Non-pigmented ciliary epithelial cell (primary cell): ENCODE results near the gene GPR132.
"Not testable (repeated sequence)": the region's sequence is repeated elsewhere in the genome, so short reads cannot be mapped to it uniquely, and the experiment has no call there.

ENCODE experiments used
- DNase-seq: peaks from one replicate; pipeline ENCODE4 v3.0.0-alpha.2; 2010; ENCODE audit warnings: low read depth

Gene GPR132

DNA sequence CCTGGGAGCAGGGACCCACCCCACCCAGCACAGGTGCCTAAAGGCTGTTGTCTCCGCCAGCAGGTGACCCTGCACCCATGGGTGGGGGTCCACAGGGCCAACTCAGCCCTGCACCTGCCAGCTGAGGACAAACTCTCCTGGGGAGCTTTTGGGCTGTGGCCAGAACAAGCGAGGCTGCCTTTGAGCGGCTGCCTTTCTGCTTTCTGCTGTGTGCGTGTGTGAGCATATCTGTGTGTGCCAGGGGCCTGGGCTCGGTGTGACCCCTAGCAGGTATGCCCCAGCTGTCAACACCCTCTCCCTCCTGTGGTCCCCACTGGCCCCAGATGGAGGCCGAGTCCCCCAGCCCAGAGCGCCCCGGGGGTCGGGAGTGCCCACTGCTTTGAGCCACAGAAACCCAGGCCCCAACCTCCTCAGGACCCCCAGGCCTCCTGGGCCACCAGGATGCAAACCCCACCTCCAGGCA, 25.9 kb upstream of the GPR132 start:
- DNase-seq, result no peak

DNA sequence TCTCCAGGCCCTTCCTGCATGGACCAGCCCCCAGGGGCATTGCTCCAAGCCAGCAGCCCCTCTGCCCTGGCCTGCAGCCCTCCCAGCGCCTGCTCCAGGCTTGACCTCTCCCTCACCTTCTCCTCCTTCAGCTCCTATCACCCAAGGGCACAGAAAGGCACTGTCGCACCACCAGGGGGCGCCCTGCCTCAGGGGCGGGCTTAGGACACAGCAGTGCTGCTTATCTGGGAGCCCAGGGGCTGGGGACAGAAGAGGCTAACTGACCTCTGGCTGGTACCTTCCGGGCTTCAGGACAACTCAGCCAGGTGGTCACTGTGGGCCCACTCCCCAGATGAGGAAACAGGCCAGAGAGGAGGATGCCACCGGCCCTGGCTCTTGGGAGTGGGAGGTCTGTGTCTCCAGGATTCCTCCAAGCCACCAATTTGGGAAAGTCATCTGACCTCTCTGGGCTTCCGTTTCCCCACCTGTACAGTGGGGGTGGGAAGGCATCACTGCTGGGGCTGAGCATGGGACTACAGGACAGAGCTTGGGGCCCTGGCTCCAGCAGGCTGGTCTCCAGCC, 25.3 kb upstream of the GPR132 start:
- DNase-seq, result no peak

DNA sequence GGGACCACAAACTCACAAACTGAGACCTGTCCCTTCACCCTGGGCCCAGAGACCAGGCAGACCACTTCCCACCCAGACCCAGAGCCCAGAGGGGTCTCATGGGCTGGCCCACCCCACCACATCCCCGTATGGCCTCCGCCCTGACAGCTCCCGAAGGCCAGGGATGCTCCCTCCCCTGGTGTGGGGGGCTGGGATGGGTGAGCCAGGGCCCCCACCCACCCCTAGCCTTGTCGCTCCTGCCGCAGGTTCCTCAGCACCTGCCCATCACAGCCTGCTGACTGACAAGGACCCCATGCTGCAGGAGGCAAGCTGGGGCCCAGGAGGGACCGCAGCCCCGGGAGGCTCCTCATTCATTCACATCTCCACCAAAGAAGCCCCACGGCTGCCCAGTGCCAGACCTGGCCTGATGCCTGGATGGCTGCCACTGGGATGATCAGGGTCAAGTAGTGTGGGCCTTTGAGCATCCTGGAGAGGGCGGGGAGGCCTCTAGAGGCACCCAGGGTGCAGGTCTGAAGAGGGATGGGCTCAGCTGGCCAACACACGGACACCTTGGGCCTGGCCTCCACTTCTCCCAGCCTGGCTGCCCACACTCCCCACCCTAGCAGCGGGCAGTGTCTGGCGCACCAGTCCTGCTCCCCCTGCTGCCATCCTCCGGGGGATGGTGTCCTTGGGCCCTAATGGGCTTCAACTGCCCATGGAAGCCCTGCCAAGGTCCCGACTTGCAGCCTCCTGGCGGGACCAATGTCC, 24.7 kb upstream of the GPR132 start:
- no peak for DNase-seq

DNA sequence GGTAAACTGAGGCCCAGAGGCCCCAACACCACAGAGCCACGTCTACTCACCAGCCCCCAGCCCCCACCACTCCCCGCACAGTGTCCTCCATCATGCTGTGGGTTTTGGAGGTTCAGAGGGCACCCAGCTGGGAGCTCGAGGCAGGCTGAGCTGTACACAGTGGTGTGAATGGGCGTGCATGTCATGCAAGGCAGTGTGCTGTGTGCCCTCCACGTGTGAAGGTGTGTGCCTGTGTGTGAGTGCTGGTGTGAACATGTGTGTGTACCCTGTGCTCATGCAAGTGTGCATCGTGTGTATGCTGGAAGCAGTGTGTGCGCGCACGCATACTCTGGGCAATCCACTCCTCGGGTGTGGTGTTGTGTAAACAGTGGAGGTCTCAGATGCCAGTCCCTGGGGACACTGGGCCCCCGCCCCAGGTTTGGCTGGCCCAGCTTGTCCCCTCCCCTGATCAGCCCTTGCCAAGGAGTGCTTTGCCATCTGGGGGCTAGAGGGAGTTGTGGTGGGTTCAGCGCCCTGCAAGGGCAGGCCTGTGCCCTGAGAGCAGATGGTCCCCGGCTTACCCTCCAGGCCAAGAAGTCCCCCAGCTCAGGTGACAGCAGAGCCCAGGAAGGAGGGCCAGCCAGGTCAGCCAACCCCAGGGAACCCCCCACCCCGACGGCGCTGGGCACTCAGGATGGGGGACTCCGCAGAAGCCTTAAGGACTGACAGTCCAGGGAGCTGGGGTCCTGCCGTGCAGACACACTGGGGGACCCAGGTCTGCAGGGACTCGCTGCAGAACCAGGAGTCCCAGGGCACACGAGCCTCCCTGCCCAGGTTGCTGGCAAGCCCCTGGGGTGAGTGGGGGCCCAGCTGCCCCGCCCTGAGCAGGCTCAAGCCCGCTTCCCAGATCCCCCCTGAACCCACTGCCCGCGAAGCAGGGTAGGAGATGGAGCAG, 23.8 kb upstream of the GPR132 start:
- no peak for DNase-seq

DNA sequence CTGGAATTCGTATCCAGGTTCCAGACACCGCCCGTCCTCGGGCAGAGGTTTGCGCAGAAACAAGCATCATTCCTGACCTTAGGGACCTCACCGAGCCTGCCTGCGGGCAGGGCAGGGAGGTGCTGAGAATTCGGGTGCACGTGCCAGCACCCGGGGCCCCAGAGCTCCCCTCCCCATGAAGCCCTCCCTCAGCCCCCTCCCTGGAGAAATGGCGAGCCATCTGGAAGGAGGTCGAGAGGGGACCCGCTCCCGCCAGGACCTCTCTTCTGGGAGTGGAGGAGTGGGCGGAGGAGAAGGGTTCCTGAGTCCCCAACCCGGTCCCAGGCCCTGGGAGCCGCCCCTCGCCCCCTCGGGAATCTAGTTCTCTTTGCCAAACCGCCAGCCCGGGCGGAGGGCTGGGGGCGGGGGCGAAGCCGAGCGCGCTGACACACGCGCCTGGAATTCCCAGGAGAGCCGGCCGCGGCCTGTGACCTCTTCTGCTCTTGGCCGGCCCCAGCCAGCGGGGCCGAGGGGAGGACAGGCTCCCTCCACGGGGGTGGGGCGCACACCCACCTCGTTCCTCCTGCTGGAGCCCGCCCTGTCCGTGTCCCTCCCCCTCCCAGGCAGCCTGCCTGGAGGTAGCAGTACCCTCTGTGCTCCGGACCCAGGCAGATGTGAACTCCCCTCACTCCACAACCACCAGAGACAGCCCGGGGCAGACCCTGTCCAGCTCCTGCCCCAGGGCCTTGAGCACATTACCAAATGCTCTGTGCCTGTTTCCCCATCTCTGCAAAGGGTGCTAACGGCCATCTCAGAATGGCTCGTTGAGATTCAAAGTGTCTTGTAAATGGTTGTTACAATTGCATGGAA, 23.0 kb upstream of the GPR132 start:
- no peak for DNase-seq

- no peak for DNase-seq
Observed at GRCh38 chr14:105087308-105087962, 22.2 kb upstream of the GPR132 start.

DNA sequence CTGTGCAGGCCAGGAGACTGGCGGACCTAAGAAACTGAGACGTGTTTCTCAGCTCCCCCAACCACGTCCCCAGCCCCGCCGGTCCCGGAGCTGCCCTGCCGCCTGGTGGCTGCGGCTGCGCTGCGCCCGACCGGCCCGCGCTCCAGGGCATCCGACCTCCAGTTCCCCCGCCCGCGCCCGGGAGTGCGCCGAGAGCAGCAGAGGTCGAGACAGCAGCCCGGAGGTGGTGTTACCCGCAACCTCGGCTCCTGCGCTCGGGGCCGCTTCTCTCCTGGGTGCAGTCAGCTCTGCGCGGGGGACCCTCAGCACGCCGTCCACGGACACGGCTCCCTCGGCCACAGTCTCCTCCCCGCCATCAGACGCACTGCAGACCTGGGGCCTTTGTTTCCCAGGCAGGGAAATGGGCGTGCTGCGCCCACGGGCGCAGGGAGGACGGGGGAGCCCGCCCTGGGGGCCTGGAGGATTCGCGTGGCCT, 21.6 kb upstream of the GPR132 start:
- no peak for DNase-seq

- no peak for DNase-seq
Observed at GRCh38 chr14:105085766-105086165, 20.5 kb upstream of the GPR132 start.

DNA sequence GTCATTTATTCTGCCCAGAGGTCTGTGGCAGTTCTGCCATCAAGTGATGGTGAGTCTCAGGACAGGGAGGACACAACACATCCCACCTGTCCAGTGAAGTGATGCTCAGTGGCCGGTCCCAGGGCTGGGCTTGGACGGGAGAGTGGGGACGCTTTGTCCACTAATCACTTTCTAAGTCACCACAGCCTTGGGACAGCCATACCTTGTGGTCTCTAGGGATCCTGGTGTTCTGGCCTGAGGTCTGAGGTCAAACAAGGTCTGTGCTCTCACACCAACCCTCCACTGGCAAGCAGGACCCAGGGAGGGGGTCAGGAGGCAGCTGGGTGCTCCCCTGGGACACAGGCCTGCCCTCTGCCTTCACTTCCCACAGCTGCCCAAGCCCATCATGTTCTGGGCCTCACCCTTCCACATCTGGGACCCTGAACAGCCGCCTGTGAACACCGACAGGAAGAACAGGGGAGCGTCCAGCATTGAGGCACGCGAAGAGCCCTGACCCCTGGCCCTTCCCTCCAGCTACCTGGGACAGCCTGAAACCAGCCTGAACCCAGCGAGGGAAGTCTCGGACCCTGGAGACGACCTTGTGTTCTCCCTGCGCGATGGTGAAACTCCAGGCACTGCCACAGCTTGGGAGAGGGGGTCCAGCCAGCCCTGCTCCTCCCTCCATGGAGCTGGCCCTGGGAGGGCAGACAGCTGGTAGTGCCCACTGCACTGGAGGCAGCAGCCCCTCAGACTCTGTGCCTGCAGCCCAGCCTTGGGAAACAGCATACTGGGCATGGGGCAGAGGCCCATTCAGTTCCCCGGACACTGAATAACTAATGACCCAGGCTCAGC, 19.7 kb upstream of the GPR132 start:
- no peak for DNase-seq

GRCh38 chr14:105083926-105084685, 18.9 kb upstream of the GPR132 start:
- DNase-seq, result no peak

- DNase-seq, result no peak
Observed at GRCh38 chr14:105082703-105083102, 17.5 kb upstream of the GPR132 start.

- DNase-seq, result not testable (repeated sequence)
Observed at GRCh38 chr14:105081473-105081872, 16.2 kb upstream of the GPR132 start.

DNA sequence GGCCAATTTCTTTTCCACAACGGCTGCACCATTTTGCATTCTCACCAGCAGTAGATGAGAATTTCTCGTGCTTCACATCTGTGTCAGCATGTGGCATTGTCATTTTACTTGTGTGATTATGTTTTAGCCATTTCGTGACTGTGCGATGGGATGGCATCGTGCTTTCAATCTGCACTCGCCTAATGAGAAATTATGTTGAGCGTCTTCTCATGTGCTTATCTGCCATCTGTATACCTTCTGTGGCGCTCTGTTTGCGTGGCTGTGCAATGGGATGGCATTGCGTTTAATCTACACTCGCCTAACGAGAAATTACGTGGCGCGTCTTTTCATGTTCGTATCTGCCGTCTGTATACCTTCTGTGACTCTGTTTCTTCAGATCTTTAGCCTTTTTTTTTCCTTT, 14.9 kb upstream of the GPR132 start:
- no peak for DNase-seq

GRCh38 chr14:105078294-105078693, 13.1 kb upstream of the GPR132 start:
- DNase-seq, result no peak

DNA sequence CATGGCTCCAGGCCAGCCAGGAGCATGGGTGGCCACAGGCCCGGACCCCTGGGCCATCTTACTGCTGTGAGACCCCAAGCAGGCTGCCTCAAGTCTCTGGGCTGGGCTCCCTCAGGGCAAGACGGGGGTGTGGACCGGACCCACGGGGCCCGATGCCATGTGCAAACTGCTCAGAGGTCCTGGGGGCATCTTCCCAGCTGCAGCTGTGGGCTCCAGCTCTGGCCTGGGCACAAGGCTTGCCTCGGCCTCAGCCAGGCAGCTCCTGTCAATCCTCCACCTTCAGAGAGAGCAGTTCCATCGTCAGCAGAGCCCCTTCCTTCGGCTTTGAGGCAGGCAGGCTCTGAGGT, 12.4 kb upstream of the GPR132 start:
- DNase-seq, result no peak

- DNase-seq, result no peak
Observed at GRCh38 chr14:105076805-105077648, 11.8 kb upstream of the GPR132 start.

DNA sequence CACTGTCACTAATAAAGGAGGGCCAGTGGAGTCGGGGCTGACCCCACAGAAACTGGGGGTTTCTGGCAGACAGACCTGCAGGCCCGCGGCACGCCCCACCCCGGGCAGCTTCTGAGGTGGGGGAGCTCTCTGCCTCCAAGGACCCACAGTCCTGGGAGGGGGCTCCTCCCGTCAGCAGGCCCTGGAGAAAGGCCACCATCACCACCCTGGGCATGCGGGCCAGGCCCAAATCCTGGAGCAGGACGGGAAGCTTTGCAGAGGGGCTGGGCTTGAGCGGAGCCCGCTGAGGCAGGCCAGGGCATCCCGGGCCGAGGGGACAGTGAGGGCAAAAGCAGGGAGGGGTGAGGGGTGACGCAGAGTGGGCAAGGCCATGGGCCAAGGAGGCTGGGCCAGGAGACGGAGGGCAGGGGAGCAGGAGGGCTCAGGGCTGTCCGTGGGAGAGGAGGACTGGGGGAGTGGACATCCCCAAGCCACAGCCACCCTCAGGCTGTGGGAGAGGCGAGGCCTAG, 11.1 kb upstream of the GPR132 start:
- DNase-seq, result no peak
